Measurements from ENCODE around the gene RNLS. TPM values are rescaled to one million over a fixed set of nuclear protein-coding genes. Genes with fewer than 3 reads are reported as not detected.

Gene RNLS
- total RNA-seq, 3 donors from 2014 or later (not counting 1 experiment from before 2014, with no cell fraction given): 4.0 to 6.8 (median 4.4) TPM

DNA sequence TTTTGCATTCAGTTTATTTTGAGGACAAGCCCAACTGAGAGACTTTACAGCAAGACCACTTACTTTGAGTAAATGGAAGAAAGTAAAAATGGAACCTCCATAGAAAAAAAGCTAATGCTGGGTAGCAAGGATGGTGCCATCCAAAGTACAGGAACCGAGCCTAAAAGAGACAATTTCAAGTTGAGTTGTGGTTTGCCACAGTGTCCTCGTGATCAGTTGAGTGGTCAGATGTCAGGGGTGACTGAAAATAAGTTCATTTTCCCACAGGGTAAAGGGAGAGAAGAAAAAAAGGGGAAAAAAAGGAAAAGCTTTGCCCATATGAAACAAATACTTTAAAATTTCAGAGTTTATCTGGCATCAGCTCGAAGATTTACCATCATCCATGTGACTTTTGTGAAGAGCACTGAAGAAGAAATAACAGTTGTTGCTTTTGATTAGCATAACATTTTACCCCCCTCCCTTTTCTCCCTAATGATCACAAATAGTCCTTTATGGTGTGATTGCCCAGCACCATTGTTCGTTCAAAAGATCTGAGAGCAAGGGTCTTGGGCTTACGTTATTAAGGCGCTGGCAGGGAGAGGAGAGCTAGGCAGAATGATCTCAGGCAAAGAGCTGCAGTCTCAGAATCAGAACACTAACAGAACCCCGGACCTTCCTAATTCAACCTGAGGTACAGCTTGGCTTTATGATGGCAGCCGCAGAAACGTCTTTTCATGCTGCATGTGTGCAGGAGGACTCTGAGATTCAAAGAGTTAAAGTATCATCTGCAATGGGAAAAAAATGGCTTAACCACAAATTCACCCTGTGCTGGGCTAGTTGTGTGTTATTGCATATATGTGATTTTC is 338.1 kb downstream of the RNLS start:
- Mint-ChIP-seq H3K4me1 (peaks cover 11 to 12% of the 10 kb centered on the region in 2 donors), H3K36me3 (no peaks in the 10 kb centered on the region), H3K27ac (no peak overlapping the region), H3K27me3 (ENCODE audit: low read depth in 2 of 2) (peaks cover 0 to 11% of the 10 kb centered on the region in 2 donors), H3K9me3 (no peaks in the 10 kb centered on the region), H3K4me3 (no peak overlapping the region)
- WGBS (ENCODE audit: insufficient coverage): 68% methylated on average over 8 of the region's 9 CpGs
- TF ChIP-seq, protein P1, sequence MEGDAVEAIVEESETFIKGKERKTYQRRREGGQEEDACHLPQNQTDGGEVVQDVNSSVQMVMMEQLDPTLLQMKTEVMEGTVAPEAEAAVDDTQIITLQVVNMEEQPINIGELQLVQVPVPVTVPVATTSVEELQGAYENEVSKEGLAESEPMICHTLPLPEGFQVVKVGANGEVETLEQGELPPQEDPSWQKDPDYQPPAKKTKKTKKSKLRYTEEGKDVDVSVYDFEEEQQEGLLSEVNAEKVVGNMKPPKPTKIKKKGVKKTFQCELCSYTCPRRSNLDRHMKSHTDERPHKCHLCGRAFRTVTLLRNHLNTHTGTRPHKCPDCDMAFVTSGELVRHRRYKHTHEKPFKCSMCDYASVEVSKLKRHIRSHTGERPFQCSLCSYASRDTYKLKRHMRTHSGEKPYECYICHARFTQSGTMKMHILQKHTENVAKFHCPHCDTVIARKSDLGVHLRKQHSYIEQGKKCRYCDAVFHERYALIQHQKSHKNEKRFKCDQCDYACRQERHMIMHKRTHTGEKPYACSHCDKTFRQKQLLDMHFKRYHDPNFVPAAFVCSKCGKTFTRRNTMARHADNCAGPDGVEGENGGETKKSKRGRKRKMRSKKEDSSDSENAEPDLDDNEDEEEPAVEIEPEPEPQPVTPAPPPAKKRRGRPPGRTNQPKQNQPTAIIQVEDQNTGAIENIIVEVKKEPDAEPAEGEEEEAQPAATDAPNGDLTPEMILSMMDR (IDR thresholded peaks at IDR 0.05): no peak
- H3K36me3 ChIP-seq (ENCODE audit: control insufficient read depth, insufficient read depth, low read length): no peaks in the 10 kb centered on the region
- no peaks in the 10 kb centered on the region for H3K9me3 ChIP-seq (ENCODE audit: control insufficient read depth, insufficient read depth, low read length)
- H3K27ac ChIP-seq (ENCODE audit: low read length): no peak overlapping the region
- ATAC-seq: no peak
- intact Hi-C loops (cut with micrococcal nuclease): no loop called here
- no peak overlapping the region for H3K4me3 ChIP-seq (ENCODE audit: low read length)
- no peaks in the 10 kb centered on the region for H3K27me3 ChIP-seq (ENCODE audit: control insufficient read depth, insufficient read depth, low read length)
- H3K4me1 ChIP-seq (ENCODE audit: control insufficient read depth, insufficient read depth, low read length): peaks cover 6% of the 10 kb centered on the region
- DNase-seq: no peak

DNA sequence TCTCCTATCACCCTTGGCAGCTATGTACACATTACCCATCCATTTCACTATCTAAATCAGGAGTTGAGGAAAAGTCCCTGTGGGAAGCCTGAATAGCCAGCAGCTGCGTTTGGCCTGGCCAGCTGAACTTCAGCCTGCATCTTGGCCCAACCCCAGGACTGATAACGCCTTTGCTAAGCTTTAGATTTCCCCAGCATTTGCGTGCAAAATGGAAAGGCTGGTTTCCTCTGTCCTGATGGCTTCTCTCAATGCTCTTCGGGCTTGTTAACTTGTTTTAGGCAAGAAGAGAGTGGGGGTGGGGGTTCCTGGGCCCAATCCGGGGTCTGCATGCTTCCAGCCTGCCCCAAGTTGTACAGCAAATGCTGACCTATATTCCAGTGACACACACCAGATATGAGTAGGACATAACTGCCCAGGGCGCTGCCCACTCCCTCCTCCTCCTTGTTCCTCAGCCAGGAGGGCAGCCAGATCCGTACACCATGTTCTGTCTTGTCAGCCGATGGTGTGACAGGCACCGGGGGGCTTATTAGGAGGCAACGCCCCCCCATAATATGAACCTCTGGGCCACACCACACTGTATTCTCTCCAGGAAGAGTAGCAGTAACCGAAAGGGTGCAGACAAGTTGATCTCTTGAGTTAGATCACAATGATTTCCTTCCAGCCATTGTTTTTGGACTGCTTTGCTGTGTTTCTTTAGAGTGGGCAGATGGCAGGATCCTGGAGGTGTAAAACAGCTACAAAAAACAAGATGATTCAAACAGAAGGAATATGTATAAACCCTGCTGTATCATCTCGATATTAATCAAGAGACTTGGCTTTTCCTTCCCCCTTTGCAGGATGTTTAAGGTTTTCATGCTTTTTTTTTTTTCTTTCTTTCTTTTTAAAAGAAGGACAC is 339.0 kb downstream of the RNLS start:
- intact Hi-C loops (cut with micrococcal nuclease): no loop called here
- no peaks in the 10 kb centered on the region for H3K9me3 Mint-ChIP-seq
- 94% methylated on average over 11 of the region's 12 CpGs for WGBS (ENCODE audit: insufficient coverage)

DNA sequence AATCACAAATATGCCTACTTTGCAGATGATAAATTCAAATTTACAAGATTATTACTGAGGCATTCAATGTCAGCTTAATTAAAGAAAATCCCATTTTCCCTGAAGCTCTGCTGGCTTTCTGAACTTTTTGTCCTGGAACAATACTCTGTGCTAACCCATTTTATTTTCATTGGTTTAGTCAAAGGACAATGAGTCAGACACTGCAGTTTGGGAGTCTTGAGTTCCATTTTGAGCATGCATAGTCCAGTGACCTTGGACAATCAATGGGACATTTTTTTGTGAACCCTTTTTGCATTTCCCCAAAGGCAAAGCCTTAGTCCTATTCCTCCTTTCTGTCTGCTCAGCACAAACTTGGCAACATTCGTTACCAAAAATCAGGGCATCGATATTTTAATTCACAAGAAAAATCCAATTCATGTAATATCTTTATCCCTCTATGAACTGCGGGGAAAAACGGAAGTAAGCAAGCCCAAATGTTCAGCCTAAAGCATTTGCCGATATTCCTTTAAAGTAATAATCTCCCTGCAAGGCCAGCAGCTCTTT is 339.8 kb downstream of the RNLS start:
- Histone ChIP-seq H3K27ac (ENCODE audit: low read length) (no peak overlapping the region), H3K36me3 (ENCODE audit: control insufficient read depth, insufficient read depth, low read length) (no peaks in the 10 kb centered on the region), H3K4me1 (ENCODE audit: control insufficient read depth, insufficient read depth, low read length) (peaks cover 6% of the 10 kb centered on the region), H3K9me3 (ENCODE audit: control insufficient read depth, insufficient read depth, low read length) (no peaks in the 10 kb centered on the region), H3K27me3 (ENCODE audit: control insufficient read depth, insufficient read depth, low read length) (no peaks in the 10 kb centered on the region), H3K4me3 (ENCODE audit: low read length) (no peak overlapping the region)
- intact Hi-C loops (cut with micrococcal nuclease): no loop called here
- Mint-ChIP-seq H3K4me1 (peaks cover 11 to 12% of the 10 kb centered on the region in 2 donors), H3K9me3 (no peaks in the 10 kb centered on the region), H3K27me3 (ENCODE audit: low read depth in 2 of 2) (peaks cover 0 to 11% of the 10 kb centered on the region in 2 donors), H3K4me3 (no peak overlapping the region), H3K36me3 (no peaks in the 10 kb centered on the region), H3K27ac (no peak overlapping the region)
- TF ChIP-seq, protein P1 (IDR thresholded peaks at IDR 0.05): no peak
- DNase-seq (no peak), ATAC-seq (no peak)
- 97% methylated on average over 5 of the region's 5 CpGs for WGBS (ENCODE audit: insufficient coverage)

More for the DNA sequence above, 339.0 kb downstream of the RNLS start:
- Mint-ChIP-seq H3K36me3 (no peaks in the 10 kb centered on the region), H3K27ac (no peak overlapping the region), H3K4me1 (peaks cover 11 to 12% of the 10 kb centered on the region in 2 donors), H3K4me3 (no peak overlapping the region), H3K27me3 (ENCODE audit: low read depth in 2 of 2) (peaks cover 0 to 11% of the 10 kb centered on the region in 2 donors)
- TF ChIP-seq, protein P1 (IDR thresholded peaks at IDR 0.05): no peak
- ATAC-seq (no peak), DNase-seq (no peak)
- Histone ChIP-seq H3K4me3 (ENCODE audit: low read length) (no peak overlapping the region), H3K27ac (ENCODE audit: low read length) (no peak overlapping the region), H3K36me3 (ENCODE audit: control insufficient read depth, insufficient read depth, low read length) (no peaks in the 10 kb centered on the region), H3K27me3 (ENCODE audit: control insufficient read depth, insufficient read depth, low read length) (no peaks in the 10 kb centered on the region), H3K9me3 (ENCODE audit: control insufficient read depth, insufficient read depth, low read length) (no peaks in the 10 kb centered on the region), H3K4me1 (ENCODE audit: control insufficient read depth, insufficient read depth, low read length) (peaks cover 6% of the 10 kb centered on the region)
